Activated T-cell treated with anti-CD3 and anti-CD28 coated beads for 1 hour (primary cell): ENCODE data around the gene CREG2.

Experiments
- DNase-seq: peaks from one replicate; pipeline ENCODE4 v3.0.0-alpha.2; 2020; ENCODE audit warnings: low read depth

The CREG2 gene

GRCh38 chr2:101307950-101308431, 79.3 kb downstream of the CREG2 start:
- no peak for DNase-seq

DNA sequence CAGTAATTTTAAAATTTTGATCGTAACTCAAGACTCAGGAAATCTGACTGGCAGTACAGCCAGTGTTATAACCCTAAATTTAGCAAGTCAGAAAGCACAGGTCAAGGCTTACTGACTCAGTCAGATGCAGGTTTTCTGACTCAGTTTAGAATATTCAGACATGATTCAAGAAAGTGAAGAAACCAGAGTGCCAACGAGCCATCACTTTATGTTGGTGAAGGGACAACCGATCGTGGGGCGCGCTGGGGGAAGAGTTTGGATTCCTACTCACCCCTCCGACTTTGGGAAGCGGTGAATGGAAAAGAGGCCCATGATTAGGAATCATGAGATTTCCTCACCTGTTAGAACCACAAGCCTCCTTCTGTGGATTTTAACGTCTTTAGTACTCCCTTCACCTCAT, 79.8 kb downstream of the CREG2 start:
- DNase-seq = no peak

DNA sequence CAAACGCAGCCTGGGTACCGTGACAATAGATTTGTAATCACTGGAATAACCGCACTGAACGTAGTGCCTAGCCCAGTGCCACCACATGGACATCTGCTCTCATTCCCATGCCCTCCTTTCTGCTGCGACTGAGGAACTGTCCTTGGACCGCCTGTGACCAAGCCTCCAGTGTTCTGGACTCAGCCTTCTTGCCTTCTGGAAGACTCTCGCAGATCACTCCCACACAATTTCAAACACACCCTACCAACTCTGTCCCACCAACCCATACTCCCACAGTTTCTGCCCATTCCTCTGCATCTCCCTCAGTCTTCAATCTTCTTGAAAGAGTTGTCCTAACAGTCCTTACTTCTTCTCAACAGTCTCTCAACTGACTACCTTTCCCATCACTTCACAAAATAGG, 80.9 kb downstream of the CREG2 start:
- no peak for DNase-seq

- DNase-seq = no peak
Observed at GRCh38 chr2:101305492-101306078, 81.7 kb downstream of the CREG2 start.

- DNase-seq = no peak
Observed at GRCh38 chr2:101305035-101305434, 82.3 kb downstream of the CREG2 start.

GRCh38 chr2:101303688-101304087, 83.6 kb downstream of the CREG2 start:
- DNase-seq = no peak

GRCh38 chr2:101302016-101302415, 85.3 kb downstream of the CREG2 start:
- no peak for DNase-seq

DNA sequence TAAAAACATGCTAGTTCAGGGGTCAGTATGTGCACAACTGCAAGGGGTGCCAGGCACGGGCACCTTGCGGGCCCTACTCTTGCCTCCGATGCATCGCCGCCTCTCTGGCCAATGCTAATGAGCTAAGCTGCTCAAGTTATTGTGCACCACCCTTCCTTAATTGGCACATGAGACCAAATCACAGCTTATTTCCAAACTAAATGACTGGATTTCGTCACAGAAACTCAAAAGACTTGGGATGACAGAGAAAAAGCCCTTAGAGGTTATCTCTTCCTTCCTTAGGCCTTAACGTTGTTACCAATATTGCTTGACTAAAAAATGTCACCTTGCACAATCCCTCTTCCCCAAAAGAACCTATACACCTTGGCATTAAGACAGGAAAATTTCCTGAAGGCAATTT, 86.5 kb downstream of the CREG2 start:
- DNase-seq = no peak

- DNase-seq = no peak
Observed at GRCh38 chr2:101300164-101300563, 87.1 kb downstream of the CREG2 start.

GRCh38 chr2:101299604-101300003, 87.7 kb downstream of the CREG2 start:
- no peak for DNase-seq

DNA sequence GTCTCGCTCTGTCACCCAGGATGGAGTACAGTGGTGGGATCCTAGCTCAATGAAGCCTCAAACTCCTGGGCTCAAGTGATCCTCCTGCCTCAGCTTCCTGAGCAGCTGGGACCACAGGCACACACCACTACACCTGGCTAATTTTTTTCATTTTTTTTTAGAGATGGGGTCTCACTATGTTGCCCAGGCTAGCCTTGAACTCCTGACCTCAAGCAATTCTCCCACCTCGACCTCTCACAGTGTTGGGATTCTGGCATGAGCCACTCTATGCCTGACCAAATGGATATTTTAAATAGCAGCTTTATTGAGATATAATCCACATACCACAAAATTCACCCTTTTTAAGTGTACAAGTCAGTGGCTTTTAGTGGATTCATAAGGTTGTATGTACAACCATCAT, 89.9 kb downstream of the CREG2 start:
- DNase-seq = no peak

- DNase-seq = no peak
Observed at GRCh38 chr2:101296371-101296770, 90.9 kb downstream of the CREG2 start.

DNA sequence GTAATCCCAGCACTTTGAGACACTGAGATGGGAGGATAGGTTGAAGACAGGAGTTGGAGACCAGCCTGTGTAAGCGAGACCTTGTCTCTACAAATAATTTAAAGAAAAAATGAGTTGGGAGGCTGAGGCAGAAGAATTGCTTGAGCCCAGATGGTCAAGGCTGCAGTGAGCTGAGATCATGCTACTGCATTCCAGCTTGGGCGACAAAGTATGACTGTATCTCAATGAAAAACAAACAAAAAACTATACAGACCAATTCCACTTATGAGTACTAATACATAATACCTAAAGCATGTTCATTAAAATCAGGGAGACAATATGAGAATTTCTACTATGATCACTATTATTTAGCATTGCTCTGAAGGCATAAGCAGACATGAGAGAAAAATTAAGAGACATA, 91.4 kb downstream of the CREG2 start:
- no peak for DNase-seq
